ENCODE results near the gene ZNFX1. TPM values are rescaled to one million over a fixed set of nuclear protein-coding genes. Genes with fewer than 3 reads are reported as not detected.

The ZNFX1 gene
- polyA plus RNA-seq, 1 donor from 2014 or later = 5.4 TPM

GRCh38 chr20:49283176-49283702 lies 5.4 kb upstream of the ZNFX1 start:
- H3K9me2 ChIP-seq (ENCODE audit: insufficient read depth, low read length) = no peaks in the 10 kb centered on the region
- no peak overlapping the region for H3K9ac ChIP-seq (ENCODE audit: low read length)
- no peak overlapping the region for H3K27ac ChIP-seq (ENCODE audit: low read length)
- peaks cover 42% of the 10 kb centered on the region for H3K36me3 ChIP-seq (ENCODE audit: insufficient read depth, low read length)
- no peaks in the 10 kb centered on the region for H3K9me3 ChIP-seq (ENCODE audit: low read length)
- no peaks in the 10 kb centered on the region for H3F3A ChIP-seq (ENCODE audit: insufficient read depth, low read length, poor library complexity, severe bottlenecking)
- H3K79me2 ChIP-seq (replicated peaks; ENCODE audit: insufficient read depth, low read length) = peaks cover 80% of the 10 kb centered on the region
- TF ChIP-seq POLR2AphosphoS5 (IDR thresholded peaks at IDR 0.05) = no peak
- H3K4me2 ChIP-seq (ENCODE audit: low read length) = peak overlapping the region; percentile 13
- no peak overlapping the region for H2AFZ ChIP-seq (ENCODE audit: low read depth, low read length)
- H3K4me3 ChIP-seq (ENCODE audit: low read length) = peak overlapping the region; percentile 77
- peaks cover 20% of the 10 kb centered on the region for H4K20me1 ChIP-seq (ENCODE audit: insufficient read depth)
- H3K27me3 ChIP-seq (ENCODE audit: insufficient read depth, low read depth, low read length) = no peaks in the 10 kb centered on the region

GRCh38 chr20:49282584-49283171 lies 4.8 kb upstream of the ZNFX1 start:
- no peaks in the 10 kb centered on the region for H3K9me2 ChIP-seq (ENCODE audit: insufficient read depth, low read length)
- peak overlapping the region; percentile 77 for H3K4me3 ChIP-seq (ENCODE audit: low read length)
- H3K27me3 ChIP-seq (ENCODE audit: insufficient read depth, low read depth, low read length) = no peaks in the 10 kb centered on the region
- H3K9ac ChIP-seq (ENCODE audit: low read length) = no peak overlapping the region
- peaks cover 20% of the 10 kb centered on the region for H4K20me1 ChIP-seq (ENCODE audit: insufficient read depth)
- H3K4me2 ChIP-seq (ENCODE audit: low read length) = no peak overlapping the region
- H3K36me3 ChIP-seq (ENCODE audit: insufficient read depth, low read length) = peaks cover 38% of the 10 kb centered on the region
- peaks cover 76% of the 10 kb centered on the region for H3K79me2 ChIP-seq (replicated peaks; ENCODE audit: insufficient read depth, low read length)
- no peak overlapping the region for H2AFZ ChIP-seq (ENCODE audit: low read depth, low read length)
- no peak overlapping the region for H3K27ac ChIP-seq (ENCODE audit: low read length)
- H3F3A ChIP-seq (ENCODE audit: insufficient read depth, low read length, poor library complexity, severe bottlenecking) = no peaks in the 10 kb centered on the region
- TF ChIP-seq POLR2AphosphoS5 (IDR thresholded peaks at IDR 0.05) (no peak), RAD21 (conservative IDR thresholded peaks at IDR 0.05) (no peak), TAF1 (IDR thresholded peaks at IDR 0.05; ENCODE audit: low read depth) (no peak), REST (IDR thresholded peaks at IDR 0.05; ENCODE audit: borderline replicate concordance) (no peak), MXI1 (conservative IDR thresholded peaks at IDR 0.05; ENCODE audit: poor library complexity, severe bottlenecking) (no peak), SMC3 (conservative IDR thresholded peaks at IDR 0.05; ENCODE audit: poor library complexity) (no peak), EP300 (conservative IDR thresholded peaks at IDR 0.05; ENCODE audit: poor library complexity, severe bottlenecking) (no peak), CTCF (IDR thresholded peaks at IDR 0.05; ENCODE audit: poor library complexity, severe bottlenecking) (no peak), EZH2 (IDR thresholded peaks at IDR 0.05; ENCODE audit: borderline replicate concordance, insufficient read depth, low read length, poor library complexity, severe bottlenecking) (no peak)
- H3K9me3 ChIP-seq (ENCODE audit: low read length) = no peaks in the 10 kb centered on the region

All from neural cell (in vitro differentiated cells).